MM.1S (cell line): Measurements from ENCODE around the gene KCNQ2.

Experiments
- DNase-seq: peaks from one replicate; pipeline ENCODE4 v3.0.0-alpha.2; 2015
- H2AFZ ChIP-seq: fragments of 300-600 bp; sonication (generic); 2 replicates; pipeline ENCODE4 v1.6.0; 2016; ENCODE audit warnings: antibody characterized with exemption, low read length
- H3F3A ChIP-seq: fragments of 300-600 bp; sonication (generic); 2 replicates; pipeline ENCODE4 v1.6.1; 2016; ENCODE audit warnings: mild to moderate bottlenecking, antibody characterized with exemption, low read length, moderate library complexity, mixed read lengths; ENCODE audit not compliant: insufficient read depth
- H3K27ac ChIP-seq: fragments of 300-600 bp; sonication (generic); 2 replicates; pipeline ENCODE4 v1.5.1; 2016; ENCODE audit warnings: mild to moderate bottlenecking, low read length
- H3K27me3 ChIP-seq: fragments of 300-600 bp; sonication (generic); replicated peaks from 2 replicates; pipeline ENCODE4 v1.6.0; 2016; ENCODE audit warnings: low read length; ENCODE audit not compliant: insufficient read depth
- H3K36me3 ChIP-seq: fragments of 300-600 bp; sonication (generic); replicated peaks from 2 replicates; pipeline ENCODE4 v1.6.1; 2016; ENCODE audit warnings: mild to moderate bottlenecking, low read length, mixed read lengths; ENCODE audit not compliant: insufficient read depth
- H3K4me1 ChIP-seq: fragments of 300-600 bp; sonication (generic); 2 replicates; pipeline ENCODE4 v1.6.1; 2016; ENCODE audit warnings: low read length, mixed read lengths
- H3K4me2 ChIP-seq: fragments of 300-600 bp; sonication (generic); 2 replicates; pipeline ENCODE4 v1.6.0; 2016; ENCODE audit warnings: low read depth, low read length
- H3K4me3 ChIP-seq: fragments of 300-600 bp; sonication (generic); 2 replicates; pipeline ENCODE4 v1.5.1; 2016; ENCODE audit warnings: low read length, mixed read lengths
- H3K79me2 ChIP-seq: fragments of 300-600 bp; sonication (generic); 2 replicates; pipeline ENCODE4 v1.6.1; 2016; ENCODE audit warnings: mixed run types, low read length, mixed read lengths
- H3K9ac ChIP-seq: fragments of 300-600 bp; sonication (generic); 2 replicates; pipeline ENCODE4 v1.6.1; 2016; ENCODE audit warnings: low read length, mixed read lengths
- H3K9me2 ChIP-seq: fragments of 300-600 bp; sonication (generic); replicated peaks from 2 replicates; pipeline ENCODE4 v1.6.1; 2016; ENCODE audit warnings: mild to moderate bottlenecking, low read length, mixed read lengths; ENCODE audit not compliant: insufficient read depth
- H3K9me3 ChIP-seq: fragments of 300-600 bp; sonication (generic); replicated peaks from 2 replicates; pipeline ENCODE4 v1.6.1; 2016; ENCODE audit warnings: mild to moderate bottlenecking, low read length, mixed read lengths; ENCODE audit not compliant: insufficient read depth
- H4K20me1 ChIP-seq: fragments of 300-600 bp; sonication (generic); 2 replicates; pipeline ENCODE4 v1.6.1; 2016; ENCODE audit warnings: mild to moderate bottlenecking, low read length, moderate library complexity, mixed read lengths; ENCODE audit not compliant: insufficient read depth
- CTCF ChIP-seq: fragments of 300-600 bp; sonication (generic); IDR thresholded peaks from 2 replicates; pipeline ENCODE4 v1.5.1; 2016; ENCODE audit warnings: antibody characterized with exemption, low read length, mixed read lengths
- EZH2 ChIP-seq: fragments of 300-600 bp; sonication (generic); optimal IDR thresholded peaks from 2 replicates; pipeline ENCODE3; 2017; ENCODE audit warnings: low read depth, mild to moderate bottlenecking, antibody characterized with exemption, low read length, mixed read lengths
- EZH2phosphoT487 ChIP-seq: fragments of 300-600 bp; sonication (generic); IDR thresholded peaks from 2 replicates; pipeline ENCODE4 v1.6.1; 2018; ENCODE audit warnings: antibody characterized with exemption, low read length

KCNQ2 gene

GRCh38 chr20:63416631-63417030, 55.8 kb downstream of the KCNQ2 start:
- no peak for DNase-seq
- no peaks in the 10 kb centered on the region for H3K4me1 ChIP-seq
- H2AFZ ChIP-seq: no peak overlapping the region
- H3K36me3 ChIP-seq: no peaks in the 10 kb centered on the region
- peaks cover 96% of the 10 kb centered on the region for H3K27me3 ChIP-seq
- H3K79me2 ChIP-seq: no peaks in the 10 kb centered on the region
- H3K4me3 ChIP-seq: no peak overlapping the region
- no peak overlapping the region for H3K4me2 ChIP-seq
- H3K27ac ChIP-seq: no peak overlapping the region
- H4K20me1 ChIP-seq: no peaks in the 10 kb centered on the region
- H3K9me2 ChIP-seq: no peaks in the 10 kb centered on the region
- no peak for TF ChIP-seq EZH2
- TF ChIP-seq CTCF: no peak
- no peak for TF ChIP-seq EZH2phosphoT487
- H3K9me3 ChIP-seq: no peaks in the 10 kb centered on the region
- no peaks in the 10 kb centered on the region for H3F3A ChIP-seq
- H3K9ac ChIP-seq: no peak overlapping the region

- no peak overlapping the region for H3K9ac ChIP-seq
- TF ChIP-seq EZH2 (no peak), CTCF (no peak), EZH2phosphoT487 (no peak)
- no peak overlapping the region for H3K4me2 ChIP-seq
- no peaks in the 10 kb centered on the region for H3K9me2 ChIP-seq
- H3K27me3 ChIP-seq: peaks cover 96% of the 10 kb centered on the region
- no peak overlapping the region for H2AFZ ChIP-seq
- no peaks in the 10 kb centered on the region for H3K4me1 ChIP-seq
- no peaks in the 10 kb centered on the region for H3K79me2 ChIP-seq
- H3K9me3 ChIP-seq: no peaks in the 10 kb centered on the region
- H3K4me3 ChIP-seq: no peak overlapping the region
- H3K36me3 ChIP-seq: no peaks in the 10 kb centered on the region
- H4K20me1 ChIP-seq: no peaks in the 10 kb centered on the region
- H3K27ac ChIP-seq: no peak overlapping the region
- DNase-seq: no peak
- H3F3A ChIP-seq: no peaks in the 10 kb centered on the region
Observed at GRCh38 chr20:63415647-63416391, 56.6 kb downstream of the KCNQ2 start.

- no peaks in the 10 kb centered on the region for H3K9me3 ChIP-seq
- H3K4me3 ChIP-seq: no peak overlapping the region
- H3K27me3 ChIP-seq: peaks cover 95% of the 10 kb centered on the region
- no peaks in the 10 kb centered on the region for H4K20me1 ChIP-seq
- H3K4me2 ChIP-seq: no peak overlapping the region
- H3K4me1 ChIP-seq: no peaks in the 10 kb centered on the region
- no peak overlapping the region for H2AFZ ChIP-seq
- DNase-seq: no peak
- no peak for TF ChIP-seq CTCF
- TF ChIP-seq EZH2: peak; percentile 83
- no peak overlapping the region for H3K9ac ChIP-seq
- no peaks in the 10 kb centered on the region for H3K79me2 ChIP-seq
- no peaks in the 10 kb centered on the region for H3K9me2 ChIP-seq
- no peaks in the 10 kb centered on the region for H3K36me3 ChIP-seq
- H3K27ac ChIP-seq: no peak overlapping the region
- H3F3A ChIP-seq: no peaks in the 10 kb centered on the region
Observed at GRCh38 chr20:63414720-63415430, 57.6 kb downstream of the KCNQ2 start.
